Measurements from ENCODE around the gene NR3C2.
"Not testable (repeated sequence)": the region's sequence is repeated elsewhere in the genome, so short reads cannot be mapped to it uniquely, and the experiment has no call there.

The NR3C2 gene

DNA sequence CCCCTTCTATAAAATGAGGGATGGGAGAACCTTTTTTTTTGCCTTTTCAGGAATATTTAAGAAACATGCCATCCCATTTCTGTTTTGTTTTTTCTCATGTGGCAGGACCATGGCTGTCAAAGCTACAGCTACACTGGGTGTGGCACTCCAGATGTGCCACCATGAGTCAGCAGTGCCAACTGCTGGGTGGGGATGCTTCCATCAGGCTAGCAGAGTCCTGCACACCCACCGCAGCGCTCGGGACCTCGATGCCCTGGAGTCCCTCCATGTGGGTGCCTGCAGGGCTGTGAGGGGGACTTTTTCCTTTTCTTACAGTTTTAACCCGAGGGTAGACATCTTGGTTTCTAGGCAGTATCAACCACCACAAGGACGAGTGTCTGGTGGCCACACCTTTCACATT lies 352.6 kb downstream of the NR3C2 start:
- no peak overlapping the region for H3K27ac ChIP-seq (ENCODE audit: low read length)
- H3K9me3 ChIP-seq (ENCODE audit: control insufficient read depth, insufficient read depth, low read length) = no peaks in the 10 kb centered on the region
- DNase-seq (ENCODE audit: low read depth, low spot score) = no peak
- no CpG with 5 or more reads among the region's 6 CpGs for WGBS (ENCODE audit: insufficient coverage, insufficient read length)
- H3K36me3 ChIP-seq (ENCODE audit: control insufficient read depth, insufficient read depth, low read length) = no peaks in the 10 kb centered on the region
- no peak overlapping the region for H3K4me3 ChIP-seq (ENCODE audit: low read length)
- H3K4me1 ChIP-seq (ENCODE audit: control insufficient read depth, insufficient read depth, low read length) = no peaks in the 10 kb centered on the region; the same call in 1 of the 2 replicates
- H3K27me3 ChIP-seq (ENCODE audit: control insufficient read depth, insufficient read depth, low read length) = no peaks in the 10 kb centered on the region

DNA sequence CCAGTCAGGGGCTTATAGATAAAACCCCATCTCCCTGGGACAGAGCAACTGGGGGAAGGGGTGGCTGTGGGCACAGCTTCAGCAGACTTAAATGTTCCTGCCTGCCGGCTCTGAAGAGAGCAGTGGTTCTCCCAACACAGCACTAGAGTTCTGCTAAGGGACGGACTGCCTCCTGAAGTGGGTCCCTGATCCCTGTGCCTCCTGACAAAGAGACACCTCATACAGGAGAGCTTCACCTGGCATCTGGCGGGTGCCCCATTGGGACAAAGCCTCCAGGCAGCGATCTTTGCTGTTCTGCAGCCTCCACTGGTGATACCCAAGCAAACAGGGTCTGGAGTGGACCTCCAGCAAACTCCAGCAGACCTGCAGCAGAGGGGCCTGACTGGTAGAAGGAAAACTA lies 359.1 kb downstream of the NR3C2 start:
- not testable (repeated sequence) for H3K27ac ChIP-seq (ENCODE audit: low read length); H3K4me3 ChIP-seq (ENCODE audit: low read length); H3K36me3 ChIP-seq (ENCODE audit: control insufficient read depth, insufficient read depth, low read length); H3K4me1 ChIP-seq (ENCODE audit: control insufficient read depth, insufficient read depth, low read length); DNase-seq (ENCODE audit: low read depth, low spot score); H3K9me3 ChIP-seq (ENCODE audit: control insufficient read depth, insufficient read depth, low read length); H3K27me3 ChIP-seq (ENCODE audit: control insufficient read depth, insufficient read depth, low read length)
- no CpG with 5 or more reads among the region's 4 CpGs for WGBS (ENCODE audit: insufficient coverage, insufficient read length)

DNA sequence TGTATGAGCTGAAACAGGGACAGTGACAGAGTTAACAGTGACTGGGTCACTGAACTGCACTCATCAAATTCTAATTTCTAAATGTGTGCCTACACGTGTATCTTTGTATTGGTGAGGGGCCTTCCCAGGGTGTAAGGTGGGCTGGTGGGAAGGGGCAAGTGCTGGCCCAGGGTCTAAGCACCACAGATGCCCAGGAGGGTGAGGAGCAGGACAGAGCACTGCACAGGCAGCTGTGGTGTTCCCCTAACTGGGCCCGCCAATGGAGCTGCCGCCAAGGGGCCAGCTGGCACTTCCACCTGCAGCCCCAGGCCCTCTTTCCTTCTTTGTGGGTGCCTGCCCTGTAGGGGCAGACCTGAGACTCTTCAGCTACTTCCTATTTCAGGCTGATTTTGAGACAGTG lies 360.5 kb downstream of the NR3C2 start:
- no peak for DNase-seq (ENCODE audit: low read depth, low spot score)
- Histone ChIP-seq H3K27me3 (ENCODE audit: control insufficient read depth, insufficient read depth, low read length) (no peaks in the 10 kb centered on the region), H3K9me3 (ENCODE audit: control insufficient read depth, insufficient read depth, low read length) (no peaks in the 10 kb centered on the region), H3K27ac (ENCODE audit: low read length) (no peak overlapping the region), H3K4me3 (ENCODE audit: low read length) (no peak overlapping the region), H3K4me1 (ENCODE audit: control insufficient read depth, insufficient read depth, low read length) (no peaks in the 10 kb centered on the region), H3K36me3 (ENCODE audit: control insufficient read depth, insufficient read depth, low read length) (no peaks in the 10 kb centered on the region)
- no CpG with 5 or more reads among the region's 3 CpGs for WGBS (ENCODE audit: insufficient coverage, insufficient read length)

DNA sequence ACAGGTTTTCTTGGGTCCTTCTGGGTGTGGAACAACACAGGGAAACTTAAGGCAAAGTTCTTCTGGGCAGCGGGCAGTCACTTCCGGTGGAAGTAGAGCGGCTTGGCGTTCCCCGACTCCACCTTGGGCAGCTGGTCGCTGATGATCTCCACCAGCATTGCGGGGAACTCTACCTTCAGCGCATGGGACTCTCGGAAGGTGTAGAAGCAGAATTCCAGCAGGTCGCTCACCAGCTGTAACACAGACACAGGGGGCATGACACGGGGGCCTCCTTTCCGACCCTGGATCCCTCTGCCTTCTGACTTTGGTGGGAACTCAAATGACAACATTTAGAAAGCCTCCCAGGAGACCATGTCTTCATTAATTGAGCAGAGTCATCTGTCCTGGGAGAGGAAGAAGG lies 360.9 kb downstream of the NR3C2 start:
- no CpG with 5 or more reads among the region's 12 CpGs for WGBS (ENCODE audit: insufficient coverage, insufficient read length)
- no peak for DNase-seq (ENCODE audit: low read depth, low spot score)

DNA sequence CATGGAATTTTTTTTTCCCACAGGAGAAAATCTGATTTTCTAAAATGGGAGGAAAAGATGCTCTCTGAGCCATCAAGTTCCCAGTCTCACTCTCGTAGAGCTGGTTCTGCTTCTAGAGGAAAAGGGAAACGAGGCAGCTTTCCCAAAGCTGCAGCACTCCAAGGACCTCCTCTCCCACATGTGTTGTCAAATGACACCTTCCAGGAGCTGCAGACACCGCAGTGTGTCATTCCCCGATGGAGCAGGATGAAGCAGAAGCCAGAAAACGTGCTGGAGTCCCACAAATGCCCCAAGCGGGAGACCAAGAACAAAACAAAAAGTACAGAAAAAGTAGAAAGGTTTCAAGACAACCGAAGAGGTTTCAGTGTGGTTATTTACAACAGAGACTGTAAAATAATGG lies 362.3 kb downstream of the NR3C2 start:
- DNase-seq (ENCODE audit: low read depth, low spot score) = no peak

More for the DNA sequence above, 360.9 kb downstream of the NR3C2 start:
- Histone ChIP-seq H3K27ac (ENCODE audit: low read length) (no peak overlapping the region), H3K9me3 (ENCODE audit: control insufficient read depth, insufficient read depth, low read length) (no peaks in the 10 kb centered on the region), H3K36me3 (ENCODE audit: control insufficient read depth, insufficient read depth, low read length) (no peaks in the 10 kb centered on the region), H3K4me3 (ENCODE audit: low read length) (no peak overlapping the region), H3K27me3 (ENCODE audit: control insufficient read depth, insufficient read depth, low read length) (no peaks in the 10 kb centered on the region), H3K4me1 (ENCODE audit: control insufficient read depth, insufficient read depth, low read length) (no peaks in the 10 kb centered on the region)

DNA sequence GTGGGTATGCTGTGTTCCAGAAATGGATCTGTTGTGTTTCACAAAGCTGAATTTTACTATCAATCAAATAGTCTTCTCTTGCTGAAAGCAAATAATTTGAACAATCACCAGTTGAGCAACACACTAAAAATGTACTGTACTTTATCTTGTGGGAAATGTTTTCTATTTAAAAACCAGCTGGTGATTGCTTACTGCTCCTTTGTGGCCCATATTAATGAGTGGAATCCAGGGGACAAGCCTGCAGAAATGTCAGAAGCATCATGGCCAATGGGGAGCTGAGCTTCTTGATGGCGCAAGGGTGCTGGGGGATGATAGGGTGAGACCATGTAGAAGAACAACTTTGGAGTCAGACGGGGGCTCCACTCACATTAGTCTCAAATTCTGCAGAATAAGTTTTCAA lies 364.2 kb downstream of the NR3C2 start:
- Histone ChIP-seq H3K4me1 (ENCODE audit: control insufficient read depth, insufficient read depth, low read length) (no peaks in the 10 kb centered on the region), H3K27ac (ENCODE audit: low read length) (no peak overlapping the region), H3K4me3 (ENCODE audit: low read length) (no peak overlapping the region), H3K36me3 (ENCODE audit: control insufficient read depth, insufficient read depth, low read length) (no peaks in the 10 kb centered on the region), H3K27me3 (ENCODE audit: control insufficient read depth, insufficient read depth, low read length) (no peaks in the 10 kb centered on the region), H3K9me3 (ENCODE audit: control insufficient read depth, insufficient read depth, low read length) (peaks cover 4% of the 10 kb centered on the region; the same call in 1 of the 2 replicates)
- DNase-seq (ENCODE audit: low read depth, low spot score) = no peak
- WGBS (ENCODE audit: insufficient coverage, insufficient read length) = no CpG with 5 or more reads among the region's 2 CpGs

More for the DNA sequence above, 362.3 kb downstream of the NR3C2 start:
- WGBS (ENCODE audit: insufficient coverage, insufficient read length) = no CpG with 5 or more reads among the region's 7 CpGs
- H3K36me3 ChIP-seq (ENCODE audit: control insufficient read depth, insufficient read depth, low read length) = no peaks in the 10 kb centered on the region
- H3K27ac ChIP-seq (ENCODE audit: low read length) = no peak overlapping the region
- no peaks in the 10 kb centered on the region for H3K9me3 ChIP-seq (ENCODE audit: control insufficient read depth, insufficient read depth, low read length)
- H3K27me3 ChIP-seq (ENCODE audit: control insufficient read depth, insufficient read depth, low read length) = no peaks in the 10 kb centered on the region
- no peaks in the 10 kb centered on the region for H3K4me1 ChIP-seq (ENCODE audit: control insufficient read depth, insufficient read depth, low read length)
- H3K4me3 ChIP-seq (ENCODE audit: low read length) = no peak overlapping the region

DNA sequence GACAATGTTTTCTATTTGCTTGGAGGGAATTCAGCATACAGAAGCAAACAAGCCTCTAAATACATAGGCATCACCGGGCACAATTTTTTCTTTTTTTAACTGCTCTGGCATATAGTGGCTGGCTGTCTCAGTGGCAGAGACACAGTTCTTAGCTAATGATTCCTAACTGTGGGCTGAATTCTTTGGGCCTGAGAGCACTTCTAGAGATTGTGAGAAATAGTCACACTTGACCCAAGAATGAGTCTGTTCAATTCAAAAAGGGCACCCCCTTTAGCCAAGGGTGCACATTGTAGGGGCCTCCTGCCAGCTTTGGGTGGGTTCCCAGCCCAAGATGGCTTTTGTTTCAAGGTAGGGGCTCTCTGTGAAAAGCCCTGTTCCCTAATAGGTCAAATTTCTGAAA lies 364.6 kb downstream of the NR3C2 start:
- H3K27ac ChIP-seq (ENCODE audit: low read length) = no peak overlapping the region
- no peaks in the 10 kb centered on the region for H3K27me3 ChIP-seq (ENCODE audit: control insufficient read depth, insufficient read depth, low read length)
- H3K4me3 ChIP-seq (ENCODE audit: low read length) = no peak overlapping the region
- no peaks in the 10 kb centered on the region for H3K4me1 ChIP-seq (ENCODE audit: control insufficient read depth, insufficient read depth, low read length)
- peaks cover 4% of the 10 kb centered on the region; the same call in 1 of the 2 replicates for H3K9me3 ChIP-seq (ENCODE audit: control insufficient read depth, insufficient read depth, low read length)
- no peak for DNase-seq (ENCODE audit: low read depth, low spot score)
- no CpG with 5 or more reads among the region's 1 CpG for WGBS (ENCODE audit: insufficient coverage, insufficient read length)
- no peaks in the 10 kb centered on the region for H3K36me3 ChIP-seq (ENCODE audit: control insufficient read depth, insufficient read depth, low read length)

DNA sequence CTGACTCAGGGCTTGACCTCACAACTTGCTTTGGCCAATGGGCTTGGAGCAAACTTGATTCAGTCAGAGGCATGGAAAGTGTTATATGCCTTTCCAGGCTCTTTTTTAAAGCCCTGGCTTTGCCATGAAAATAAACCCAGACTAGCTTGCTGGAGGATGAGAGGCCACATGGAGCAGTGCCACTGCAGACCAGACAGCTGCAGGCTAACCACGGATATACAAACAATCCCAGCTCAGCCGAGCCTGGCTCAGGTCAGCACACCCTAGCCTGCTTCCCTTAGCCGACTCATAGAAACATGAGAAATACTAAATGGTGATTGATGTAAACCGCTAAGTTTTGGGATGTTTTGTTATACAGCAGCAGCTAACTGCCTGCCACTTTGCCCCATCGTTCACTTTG lies 365.2 kb downstream of the NR3C2 start:
- H3K27me3 ChIP-seq (ENCODE audit: control insufficient read depth, insufficient read depth, low read length) = no peaks in the 10 kb centered on the region
- no peaks in the 10 kb centered on the region for H3K36me3 ChIP-seq (ENCODE audit: control insufficient read depth, insufficient read depth, low read length)
- no peak for DNase-seq (ENCODE audit: low read depth, low spot score)
- WGBS (ENCODE audit: insufficient coverage, insufficient read length) = no CpG with 5 or more reads among the region's 5 CpGs
- peaks cover 4% of the 10 kb centered on the region; the same call in 1 of the 2 replicates for H3K9me3 ChIP-seq (ENCODE audit: control insufficient read depth, insufficient read depth, low read length)
- H3K4me3 ChIP-seq (ENCODE audit: low read length) = no peak overlapping the region
- H3K27ac ChIP-seq (ENCODE audit: low read length) = no peak overlapping the region
- no peaks in the 10 kb centered on the region for H3K4me1 ChIP-seq (ENCODE audit: control insufficient read depth, insufficient read depth, low read length)

DNA sequence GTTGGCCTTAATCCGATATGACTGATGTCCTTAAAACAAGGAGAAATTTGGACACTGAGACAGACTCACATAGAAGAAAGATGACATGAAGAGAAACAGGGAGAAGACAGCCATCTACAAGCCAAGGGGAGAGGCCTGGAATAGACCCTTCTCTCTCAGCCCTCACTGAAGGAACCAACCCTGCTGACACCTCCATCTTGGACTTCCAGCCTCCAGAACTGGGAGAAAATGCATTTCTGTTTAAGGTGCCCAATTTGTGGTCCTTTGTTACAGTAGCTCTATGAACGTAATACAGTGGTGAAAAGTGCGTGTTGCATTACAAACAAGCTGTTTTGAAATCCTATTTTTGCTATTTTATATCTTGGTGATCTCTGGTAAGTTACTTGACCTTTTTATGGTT lies 366.8 kb downstream of the NR3C2 start:
- no peak overlapping the region for H3K27ac ChIP-seq (ENCODE audit: low read length)
- no CpG with 5 or more reads among the region's 3 CpGs for WGBS (ENCODE audit: insufficient coverage, insufficient read length)
- no peak overlapping the region for H3K4me3 ChIP-seq (ENCODE audit: low read length)
- H3K4me1 ChIP-seq (ENCODE audit: control insufficient read depth, insufficient read depth, low read length) = no peaks in the 10 kb centered on the region
- no peaks in the 10 kb centered on the region for H3K27me3 ChIP-seq (ENCODE audit: control insufficient read depth, insufficient read depth, low read length)
- H3K36me3 ChIP-seq (ENCODE audit: control insufficient read depth, insufficient read depth, low read length) = no peaks in the 10 kb centered on the region
- H3K9me3 ChIP-seq (ENCODE audit: control insufficient read depth, insufficient read depth, low read length) = peaks cover 4% of the 10 kb centered on the region; the same call in 1 of the 2 replicates
- DNase-seq (ENCODE audit: low read depth, low spot score) = no peak

DNA sequence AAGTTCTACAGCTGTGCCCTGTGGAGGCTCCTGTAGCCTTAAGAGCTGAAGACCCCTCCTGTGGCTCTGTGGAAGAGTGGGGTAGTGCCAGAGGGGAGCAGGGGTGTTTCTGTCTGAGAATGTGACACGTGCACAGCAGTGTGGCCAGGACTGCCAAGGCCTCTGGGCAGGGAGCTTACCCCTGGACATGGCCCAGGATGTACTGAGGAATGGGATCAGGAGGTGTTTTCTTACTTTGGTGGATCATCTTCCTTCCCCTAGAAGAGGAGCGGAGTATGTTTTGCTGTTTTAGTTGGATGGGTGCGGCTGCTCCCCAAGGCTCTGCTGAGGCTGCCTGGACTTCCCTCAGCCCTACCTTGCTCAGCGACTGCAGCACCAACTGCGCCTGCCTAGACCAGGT lies 367.8 kb downstream of the NR3C2 start:
- no peak overlapping the region for H3K4me3 ChIP-seq (ENCODE audit: low read length)
- H3K27ac ChIP-seq (ENCODE audit: low read length) = no peak overlapping the region
- H3K9me3 ChIP-seq (ENCODE audit: control insufficient read depth, insufficient read depth, low read length) = peaks cover 4% of the 10 kb centered on the region; the same call in 1 of the 2 replicates
- DNase-seq (ENCODE audit: low read depth, low spot score) = no peak
- H3K27me3 ChIP-seq (ENCODE audit: control insufficient read depth, insufficient read depth, low read length) = no peaks in the 10 kb centered on the region
- H3K36me3 ChIP-seq (ENCODE audit: control insufficient read depth, insufficient read depth, low read length) = no peaks in the 10 kb centered on the region
- WGBS (ENCODE audit: insufficient coverage, insufficient read length) = no CpG with 5 or more reads among the region's 5 CpGs
- no peaks in the 10 kb centered on the region for H3K4me1 ChIP-seq (ENCODE audit: control insufficient read depth, insufficient read depth, low read length)

DNA sequence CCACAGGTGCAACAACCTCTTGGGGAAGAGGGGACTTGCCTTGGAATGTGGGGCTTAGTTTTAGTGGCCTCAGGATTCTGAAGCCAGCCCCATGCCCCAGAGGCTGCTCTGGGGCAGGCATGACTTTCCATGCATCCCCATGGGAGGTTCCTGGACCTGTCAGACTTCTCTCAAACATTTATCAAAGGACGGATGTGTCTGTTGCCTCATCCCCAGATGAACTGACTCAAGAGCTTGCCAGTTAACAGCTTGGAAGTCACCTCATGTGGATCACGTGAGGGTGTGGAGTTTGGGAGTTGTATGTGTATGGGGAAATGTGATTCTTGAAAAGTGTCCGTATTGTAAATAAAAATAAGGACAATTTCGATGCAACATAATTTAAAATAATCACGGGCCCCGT lies 368.9 kb downstream of the NR3C2 start:
- Histone ChIP-seq H3K27ac (ENCODE audit: low read length) (no peak overlapping the region), H3K9me3 (ENCODE audit: control insufficient read depth, insufficient read depth, low read length) (peaks cover 4% of the 10 kb centered on the region; the same call in 1 of the 2 replicates), H3K4me1 (ENCODE audit: control insufficient read depth, insufficient read depth, low read length) (no peaks in the 10 kb centered on the region), H3K36me3 (ENCODE audit: control insufficient read depth, insufficient read depth, low read length) (no peaks in the 10 kb centered on the region), H3K27me3 (ENCODE audit: control insufficient read depth, insufficient read depth, low read length) (no peaks in the 10 kb centered on the region), H3K4me3 (ENCODE audit: low read length) (no peak overlapping the region)
- 100% methylated on average over 3 of the region's 6 CpGs for WGBS (ENCODE audit: insufficient coverage, insufficient read length)
- no peak for DNase-seq (ENCODE audit: low read depth, low spot score)
